GM21360 (cell line): ENCODE measurements around the gene IRF1.
"Not testable (repeated sequence)": the region's sequence is repeated elsewhere in the genome, so short reads cannot be mapped to it uniquely, and the experiment has no call there.

Experiments used
- ATAC-seq: cut with Tn5 transposase; IDR thresholded peaks from one replicate; pipeline ENCODE4 v1.9.1; 2021; ENCODE audit warnings: mild to moderate bottlenecking, moderate library complexity; ENCODE audit not compliant: unreplicated experiment

Gene IRF1

DNA sequence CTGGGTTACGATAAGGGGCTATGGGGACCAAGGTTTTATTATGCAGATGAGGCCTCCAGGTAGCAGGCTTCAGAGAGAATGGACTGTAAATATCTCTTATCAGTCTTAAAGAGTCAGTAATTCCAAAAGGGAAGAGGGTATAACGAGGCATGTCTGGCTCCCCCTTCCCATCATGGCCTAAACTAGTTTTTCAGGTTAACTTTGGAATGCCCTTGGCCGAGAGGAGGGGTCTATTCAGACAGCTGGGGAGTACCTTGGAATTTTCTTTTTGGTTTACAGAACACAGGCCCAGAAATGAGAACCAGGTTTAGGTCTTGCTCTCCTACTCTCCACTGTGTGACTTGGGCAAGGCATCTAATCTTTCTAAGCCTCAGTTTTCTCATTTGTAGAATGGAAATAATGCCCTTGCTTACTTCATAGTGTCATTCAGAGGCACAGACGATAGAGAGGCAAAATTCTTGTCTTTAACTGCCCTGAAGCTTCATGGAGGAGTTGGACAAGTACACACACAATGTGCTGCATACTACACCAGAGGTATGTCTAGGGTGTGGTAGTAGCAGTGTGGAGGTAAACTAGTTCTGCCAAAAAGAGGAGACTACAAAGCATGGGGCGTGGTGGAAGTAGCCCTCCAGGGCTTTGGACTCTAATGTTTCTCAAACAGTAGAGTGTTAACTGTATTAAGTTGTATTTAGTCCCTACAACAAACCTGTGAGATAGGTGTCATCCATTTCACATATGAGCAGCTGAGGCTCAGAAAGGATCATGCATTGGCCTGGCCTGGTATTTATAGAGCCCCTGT lies 45.5 kb downstream of the IRF1 start:
- no peak for ATAC-seq

DNA sequence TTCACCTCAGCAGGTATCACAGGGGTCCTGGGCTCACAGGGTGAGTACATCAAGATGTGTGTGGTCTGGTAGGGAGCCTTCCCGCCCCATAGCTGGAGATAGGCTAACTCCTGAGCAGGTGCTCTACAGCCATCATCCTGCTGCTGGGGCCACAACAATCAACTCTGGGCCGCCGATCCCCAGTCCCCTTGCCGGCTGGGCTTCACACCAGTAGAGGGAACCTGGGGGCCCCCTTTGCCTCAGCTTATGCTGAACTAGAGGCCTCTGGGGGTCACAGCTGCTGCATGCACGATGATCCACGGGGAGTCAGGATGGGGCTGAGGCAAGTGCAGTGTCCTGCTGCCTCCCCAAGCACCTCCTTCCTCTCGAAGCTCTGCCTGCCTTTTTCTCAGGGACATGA lies 46.5 kb downstream of the IRF1 start:
- ATAC-seq, result no peak

DNA sequence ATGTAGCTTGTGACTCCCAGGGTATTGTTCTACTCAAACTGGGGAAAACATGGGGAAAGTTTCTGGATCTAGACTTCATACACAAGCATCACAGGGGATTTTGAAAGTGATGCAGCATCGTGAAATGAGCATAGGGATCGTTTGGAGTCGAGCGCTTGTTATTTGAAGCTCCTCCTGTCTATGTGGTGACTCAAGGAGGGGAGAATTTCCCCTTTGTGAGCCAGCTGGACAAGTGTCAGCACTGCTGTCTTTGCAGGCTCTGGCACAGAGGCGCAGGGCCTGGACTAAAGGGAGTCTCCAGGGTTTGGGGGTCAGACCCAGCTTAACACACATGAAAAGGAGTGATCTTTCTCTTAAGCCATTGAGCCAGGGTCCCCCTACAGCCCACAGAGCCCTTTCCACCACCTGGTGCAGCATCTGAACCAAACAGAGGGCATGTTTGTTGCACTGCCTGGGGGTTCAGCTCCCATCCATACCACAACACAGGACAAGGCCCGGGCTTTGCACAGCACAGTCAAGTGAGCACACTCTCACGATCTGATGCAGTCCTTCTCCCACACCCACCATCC lies 51.0 kb downstream of the IRF1 start:
- ATAC-seq, result no peak

GRCh38 chr5:132438917-132439316 lies 51.7 kb downstream of the IRF1 start:
- no peak for ATAC-seq

DNA sequence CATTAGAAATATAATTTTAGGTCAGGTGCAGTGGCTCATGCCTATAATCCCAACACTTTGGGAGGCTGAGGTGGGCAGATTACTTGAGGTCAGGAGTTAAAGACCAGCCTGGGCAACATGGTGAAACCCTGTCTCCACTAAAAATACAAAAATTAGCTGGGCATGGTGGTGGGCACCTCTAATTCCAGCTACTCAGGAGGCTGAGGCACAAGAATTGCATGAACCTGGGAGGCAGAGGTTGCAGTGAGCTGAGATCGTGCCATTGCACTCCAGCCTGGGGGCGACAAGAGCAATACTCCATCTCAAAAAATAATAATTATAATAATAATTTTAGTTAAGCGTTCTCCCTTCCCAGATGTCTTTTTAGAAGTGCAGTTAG lies 52.3 kb downstream of the IRF1 start:
- ATAC-seq, result not testable (repeated sequence)

- ATAC-seq, result peak; percentile 87
Observed at GRCh38 chr5:132437604-132438266, 52.8 kb downstream of the IRF1 start.

DNA sequence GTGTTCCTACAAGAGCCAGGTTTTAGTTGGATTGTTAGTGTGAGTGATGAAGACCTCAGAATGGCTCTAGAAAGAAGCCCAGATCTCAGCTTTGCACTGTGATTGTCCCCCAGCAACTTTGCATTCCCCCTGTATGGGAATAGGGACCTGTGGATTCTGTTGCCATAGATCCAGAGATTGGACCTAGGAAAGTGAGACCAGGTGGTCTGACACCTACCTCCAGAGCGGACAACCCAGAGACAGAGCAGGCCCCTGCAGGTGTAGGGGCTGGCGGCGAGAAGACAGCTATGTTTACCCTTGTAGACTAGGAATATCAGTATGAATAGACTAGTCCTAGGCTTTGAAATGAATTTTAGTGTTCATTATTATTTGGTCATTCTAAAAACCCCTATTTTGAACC lies 53.6 kb downstream of the IRF1 start:
- ATAC-seq, result no peak

DNA sequence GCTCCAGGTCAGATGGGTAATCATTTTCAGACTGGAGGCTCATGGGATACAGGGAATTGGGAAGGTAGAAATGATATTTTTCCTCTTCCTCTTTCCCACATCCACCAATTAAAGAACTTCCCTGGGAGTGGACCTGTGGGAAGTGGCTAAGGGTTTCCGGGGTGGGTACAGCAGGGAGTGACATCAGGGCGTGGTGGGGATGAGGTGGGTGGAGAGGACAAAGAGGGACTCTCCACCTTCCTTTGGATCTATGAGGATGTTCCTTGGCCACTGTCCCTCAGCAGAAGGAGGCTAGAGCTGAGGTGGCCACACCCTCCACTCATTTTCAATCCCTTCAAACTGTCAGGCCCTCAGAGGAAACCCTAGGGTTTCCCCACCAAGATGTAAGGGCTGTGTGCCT lies 54.7 kb downstream of the IRF1 start:
- ATAC-seq, result no peak

- ATAC-seq, result no peak
Observed at GRCh38 chr5:132435447-132435846, 55.1 kb downstream of the IRF1 start.

GRCh38 chr5:132434416-132435286 lies 55.9 kb downstream of the IRF1 start:
- no peak for ATAC-seq

DNA sequence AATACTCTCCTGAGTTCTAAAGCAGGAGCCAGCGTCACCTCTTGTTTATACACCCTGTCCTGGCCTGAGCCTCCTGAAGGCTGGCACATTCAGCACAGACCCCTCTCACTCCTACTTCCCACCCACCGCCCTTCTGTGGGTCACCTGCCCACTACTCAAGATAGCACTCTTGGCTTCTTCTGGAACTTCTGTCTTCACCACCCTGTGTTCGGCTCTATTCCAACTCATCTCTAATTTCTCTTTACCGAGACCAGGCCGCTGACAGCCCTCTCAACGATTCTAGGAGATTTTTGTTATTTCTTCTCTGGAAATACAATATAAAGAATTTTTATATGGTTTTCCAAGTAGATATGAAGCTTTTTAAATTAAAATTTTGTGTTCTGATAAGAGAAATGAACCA lies 57.4 kb downstream of the IRF1 start:
- no peak for ATAC-seq

DNA sequence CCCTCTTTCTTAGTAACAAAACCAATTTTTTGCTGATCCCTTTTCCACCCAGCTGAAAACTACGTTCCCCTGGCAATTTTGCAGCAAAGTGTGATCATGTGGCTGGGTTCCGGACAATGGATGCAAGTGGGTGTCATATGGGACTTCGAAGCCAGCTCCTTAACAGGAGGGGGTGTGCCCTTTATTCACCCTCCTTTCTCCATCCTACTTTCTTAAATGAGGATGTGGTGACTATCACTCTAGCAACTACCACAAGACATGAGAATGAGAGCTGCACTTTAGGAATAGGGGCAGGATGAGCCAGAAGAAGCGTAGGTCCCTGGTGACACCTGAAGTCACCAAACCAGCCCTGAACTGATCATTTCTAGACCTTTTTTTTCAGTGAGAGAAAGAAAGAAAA lies 58.9 kb downstream of the IRF1 start:
- no peak for ATAC-seq
